K562 (cell line): ENCODE data around the gene CCDC127. TPM values are rescaled to one million over a fixed set of nuclear protein-coding genes. Genes with fewer than 3 reads are reported as not detected.
A peak's percentile ranks its signal among the peaks of the same experiment; 100 is the strongest.

ENCODE experiments used
- CEBPG ChIP-seq, 3 experiments: fragments of 200-800 bp in 1 of 3; sonication (Bioruptor generic) in 1 of 3; sonication (generic) in 1 of 3; formaldehyde crosslinking in 1 of 3; IDR thresholded peaks in 2 of 3; conservative IDR thresholded peaks in 1 of 3; 2 replicates each; pipeline versions ENCODE4 v1.6.1 to v1.8.0; 2016 to 2022; ENCODE audit warnings: missing compliant biosample characterization in 2 of 3, missing genetic modification characterization in 2 of 3, mild to moderate bottlenecking in 1 of 3, missing genetic modification reagents in 1 of 3
- CHD2 ChIP-seq: IDR thresholded peaks from 2 replicates; pipeline ENCODE4 v1.6.1; 2011; ENCODE audit warnings: low read depth, low read length
- FIP1L1 ChIP-seq: fragments of 200-400 bp; formaldehyde crosslinking; IDR thresholded peaks from 2 replicates; pipeline ENCODE4 v1.6.1; 2018; ENCODE audit warnings: mild to moderate bottlenecking, low read depth, low read length; ENCODE audit not compliant: poor library complexity, severe bottlenecking
- HDAC1 ChIP-seq, 2 experiments: fragments of 450-650 bp; IDR thresholded peaks; 2 replicates each; pipeline ENCODE4 v1.6.1; 2016 to 2017; ENCODE audit warnings: inconsistent platforms in 1 of 2, mild to moderate bottlenecking in 1 of 2, moderate library complexity in 1 of 2
- HDAC2 ChIP-seq: fragments of 450-650 bp; IDR thresholded peaks from 2 replicates; pipeline ENCODE4 v1.6.1; 2016; ENCODE audit warnings: mild to moderate bottlenecking
- HOMEZ ChIP-seq: fragments of 250-450 bp; sonication (Bioruptor Pico); IDR thresholded peaks from 2 replicates; pipeline ENCODE4 v1.4.0; 2020; ENCODE audit warnings: mild to moderate bottlenecking, moderate library complexity
- MAZ ChIP-seq, 2 experiments: fragments of 450-650 bp in 1 of 2; sonication (generic) in 1 of 2; formaldehyde crosslinking; IDR thresholded peaks in 1 of 2; conservative IDR thresholded peaks in 1 of 2; 2 replicates each; pipeline versions ENCODE4 v1.4.0 to v1.5.0; 2020; ENCODE audit warnings: mild to moderate bottlenecking in 1 of 2, missing genetic modification reagents in 1 of 2
- PHF8 ChIP-seq: fragments of 200-600 bp; sonication (generic); IDR thresholded peaks from 2 replicates; pipeline ENCODE4 v1.6.1; 2012; ENCODE audit warnings: mixed run types, mild to moderate bottlenecking, inconsistent platforms, low read length, moderate library complexity, borderline replicate concordance
- PTBP1 ChIP-seq: fragments of 200-400 bp; formaldehyde crosslinking; IDR thresholded peaks from 2 replicates; pipeline ENCODE4 v1.6.1; 2017; ENCODE audit warnings: low read depth, low read length
- SRSF7 ChIP-seq: fragments of 200-400 bp; formaldehyde crosslinking; optimal IDR thresholded peaks from 2 replicates; pipeline ENCODE3; 2017; ENCODE audit warnings: mild to moderate bottlenecking, low read depth, low read length
- TGIF2 ChIP-seq: sonication (generic); formaldehyde crosslinking; IDR thresholded peaks from 2 replicates; pipeline ENCODE4 v1.8.1; 2022; ENCODE audit warnings: mild to moderate bottlenecking, missing genetic modification reagents, moderate library complexity
- polyA plus RNA-seq, 8 experiments: library from polyadenylated mRNA; depleted of rRNA in 4 of 8; stranded (reverse) in 5 of 8; unstranded in 3 of 8; fragments of >200 nt; fragmentation: Nextera tagmentation in 2 of 8; fragmentation: Illumina TruSeq in 1 of 8; extraction: Ambion mirVana in 2 of 8; extraction: Trizol in 1 of 8; gene quantifications; 2 replicates each; pipeline versions ENCODE4 v1.2.1 to v1.2.3, GENCODE V29; 2011 to 2014; ENCODE audit warnings: inconsistent platforms in 1 of 8, missing spikeins in 1 of 8
- total RNA-seq, 7 experiments: library from RNA; depleted of rRNA in 6 of 7; stranded (reverse); fragments of >200 nt in 6 of 7; fragmentation: Illumina TruSeq in 2 of 7; extraction: Trizol in 2 of 7; gene quantifications; 2 replicates each; pipeline versions ENCODE4 v1.2.1 to v1.2.3, GENCODE V29; 2011 to 2021; ENCODE audit warnings: low replicate concordance in 1 of 7
- TF ChIP-seq, protein P1 (sequence below): fragments of 200-800 bp; sonication (Bioruptor generic); IDR thresholded peaks from 2 replicates; pipeline ENCODE4 v1.6.1; 2016; ENCODE audit warnings: missing genetic modification characterization, missing compliant biosample characterization
- TF ChIP-seq, protein P2 (sequence below): sonication (generic); formaldehyde crosslinking; IDR thresholded peaks from 2 replicates; pipeline ENCODE4 v1.8.0; 2022; ENCODE audit warnings: missing genetic modification reagents, mild to moderate bottlenecking, borderline replicate concordance
- TF ChIP-seq, protein P3 (sequence below), 2 experiments: fragments of 450-650 bp; IDR thresholded peaks; 2 replicates each; pipeline ENCODE4 v1.6.1; 2016
- TF ChIP-seq, protein P4 (sequence below): fragments of 250-450 bp; sonication (Bioruptor Pico); IDR thresholded peaks from 2 replicates; pipeline ENCODE4 v1.9.0; 2021; ENCODE audit warnings: mild to moderate bottlenecking

The CCDC127 gene
- total and polyA plus RNA-seq, 9 of the 15 experiments (the other 6 are each of a cell fraction or from before 2014, with no cell fraction given) = 2.7 to 4.5 (median 4.1) TPM

DNA sequence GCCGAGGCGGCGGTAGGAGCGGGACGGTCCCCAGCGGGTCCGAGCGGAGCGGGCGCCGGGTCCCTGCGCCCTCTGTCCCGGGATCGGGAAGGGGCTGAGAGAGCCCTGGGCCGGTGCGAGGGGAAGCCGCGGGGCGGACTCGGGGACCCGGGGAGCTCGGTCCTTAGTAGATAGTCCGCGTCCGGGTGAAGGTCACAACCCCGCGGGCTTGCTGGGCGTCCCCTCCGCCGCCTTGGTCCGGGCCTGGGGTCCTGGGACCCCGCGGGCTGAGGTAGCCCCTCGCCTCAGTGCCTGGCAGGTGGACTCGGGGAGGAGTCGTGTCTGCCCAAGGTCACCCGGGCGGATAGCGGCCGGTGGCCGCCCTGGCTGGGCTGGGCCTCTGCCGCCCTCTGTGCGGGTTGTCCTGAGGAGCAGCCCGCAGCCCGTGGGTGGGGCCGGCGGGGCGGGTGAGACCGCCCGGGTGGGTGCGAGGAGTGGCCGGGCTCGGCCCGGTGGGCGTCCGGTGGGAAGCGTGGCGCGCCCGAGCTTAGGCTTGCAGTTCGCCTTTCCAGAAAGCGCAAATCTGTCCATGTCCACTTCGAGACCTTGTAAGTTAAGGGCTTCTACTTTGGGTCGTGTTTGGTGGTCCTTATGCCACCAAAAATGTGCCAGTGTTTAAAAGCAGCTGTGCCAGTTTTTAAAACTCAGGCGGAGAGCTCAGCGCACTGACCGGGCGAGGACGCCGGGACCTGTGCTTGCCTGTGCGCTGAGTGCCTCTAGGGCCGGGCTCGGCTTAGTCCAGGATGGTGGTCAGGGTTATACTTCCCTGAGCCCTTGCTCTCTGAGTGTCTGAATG, 721 bp upstream of the CCDC127 start (continued):
- TF ChIP-seq, protein P1, sequence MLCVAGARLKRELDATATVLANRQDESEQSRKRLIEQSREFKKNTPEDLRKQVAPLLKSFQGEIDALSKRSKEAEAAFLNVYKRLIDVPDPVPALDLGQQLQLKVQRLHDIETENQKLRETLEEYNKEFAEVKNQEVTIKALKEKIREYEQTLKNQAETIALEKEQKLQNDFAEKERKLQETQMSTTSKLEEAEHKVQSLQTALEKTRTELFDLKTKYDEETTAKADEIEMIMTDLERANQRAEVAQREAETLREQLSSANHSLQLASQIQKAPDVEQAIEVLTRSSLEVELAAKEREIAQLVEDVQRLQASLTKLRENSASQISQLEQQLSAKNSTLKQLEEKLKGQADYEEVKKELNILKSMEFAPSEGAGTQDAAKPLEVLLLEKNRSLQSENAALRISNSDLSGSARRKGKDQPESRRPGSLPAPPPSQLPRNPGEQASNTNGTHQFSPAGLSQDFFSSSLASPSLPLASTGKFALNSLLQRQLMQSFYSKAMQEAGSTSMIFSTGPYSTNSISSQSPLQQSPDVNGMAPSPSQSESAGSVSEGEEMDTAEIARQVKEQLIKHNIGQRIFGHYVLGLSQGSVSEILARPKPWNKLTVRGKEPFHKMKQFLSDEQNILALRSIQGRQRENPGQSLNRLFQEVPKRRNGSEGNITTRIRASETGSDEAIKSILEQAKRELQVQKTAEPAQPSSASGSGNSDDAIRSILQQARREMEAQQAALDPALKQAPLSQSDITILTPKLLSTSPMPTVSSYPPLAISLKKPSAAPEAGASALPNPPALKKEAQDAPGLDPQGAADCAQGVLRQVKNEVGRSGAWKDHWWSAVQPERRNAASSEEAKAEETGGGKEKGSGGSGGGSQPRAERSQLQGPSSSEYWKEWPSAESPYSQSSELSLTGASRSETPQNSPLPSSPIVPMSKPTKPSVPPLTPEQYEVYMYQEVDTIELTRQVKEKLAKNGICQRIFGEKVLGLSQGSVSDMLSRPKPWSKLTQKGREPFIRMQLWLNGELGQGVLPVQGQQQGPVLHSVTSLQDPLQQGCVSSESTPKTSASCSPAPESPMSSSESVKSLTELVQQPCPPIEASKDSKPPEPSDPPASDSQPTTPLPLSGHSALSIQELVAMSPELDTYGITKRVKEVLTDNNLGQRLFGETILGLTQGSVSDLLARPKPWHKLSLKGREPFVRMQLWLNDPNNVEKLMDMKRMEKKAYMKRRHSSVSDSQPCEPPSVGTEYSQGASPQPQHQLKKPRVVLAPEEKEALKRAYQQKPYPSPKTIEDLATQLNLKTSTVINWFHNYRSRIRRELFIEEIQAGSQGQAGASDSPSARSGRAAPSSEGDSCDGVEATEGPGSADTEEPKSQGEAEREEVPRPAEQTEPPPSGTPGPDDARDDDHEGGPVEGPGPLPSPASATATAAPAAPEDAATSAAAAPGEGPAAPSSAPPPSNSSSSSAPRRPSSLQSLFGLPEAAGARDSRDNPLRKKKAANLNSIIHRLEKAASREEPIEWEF (CRISPR knock-in tag) = no peak
- no peak for TF ChIP-seq HOMEZ (CRISPR knock-in tag)
- no peak for TF ChIP-seq HDAC2
- peak; percentile 36; the same call in 1 of the 2 replicates for TF ChIP-seq PHF8
- no peak for TF ChIP-seq SRSF7
- TF ChIP-seq, protein P2, sequence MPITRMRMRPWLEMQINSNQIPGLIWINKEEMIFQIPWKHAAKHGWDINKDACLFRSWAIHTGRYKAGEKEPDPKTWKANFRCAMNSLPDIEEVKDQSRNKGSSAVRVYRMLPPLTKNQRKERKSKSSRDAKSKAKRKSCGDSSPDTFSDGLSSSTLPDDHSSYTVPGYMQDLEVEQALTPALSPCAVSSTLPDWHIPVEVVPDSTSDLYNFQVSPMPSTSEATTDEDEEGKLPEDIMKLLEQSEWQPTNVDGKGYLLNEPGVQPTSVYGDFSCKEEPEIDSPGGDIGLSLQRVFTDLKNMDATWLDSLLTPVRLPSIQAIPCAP = no peak
- TF ChIP-seq CHD2 = no peak
- no peak for TF ChIP-seq FIP1L1
- no peak for TF ChIP-seq PTBP1
- TF ChIP-seq MAZ (CRISPR knock-in tag; conservative IDR thresholded peaks at IDR 0.05 in 1 of 2, IDR thresholded peaks at IDR 0.05 in 1 of 2) = peak; percentile 40 to 73; a peak in 3 of 4 replicates
- no peak for TF ChIP-seq CEBPG (CRISPR knock-in tag; IDR thresholded peaks at IDR 0.05)
- no peak for TF ChIP-seq CEBPG (tag; conservative IDR thresholded peaks at IDR 0.05 in 1 of 2, IDR thresholded peaks at IDR 0.05 in 1 of 2)
- TF ChIP-seq, protein P3, sequence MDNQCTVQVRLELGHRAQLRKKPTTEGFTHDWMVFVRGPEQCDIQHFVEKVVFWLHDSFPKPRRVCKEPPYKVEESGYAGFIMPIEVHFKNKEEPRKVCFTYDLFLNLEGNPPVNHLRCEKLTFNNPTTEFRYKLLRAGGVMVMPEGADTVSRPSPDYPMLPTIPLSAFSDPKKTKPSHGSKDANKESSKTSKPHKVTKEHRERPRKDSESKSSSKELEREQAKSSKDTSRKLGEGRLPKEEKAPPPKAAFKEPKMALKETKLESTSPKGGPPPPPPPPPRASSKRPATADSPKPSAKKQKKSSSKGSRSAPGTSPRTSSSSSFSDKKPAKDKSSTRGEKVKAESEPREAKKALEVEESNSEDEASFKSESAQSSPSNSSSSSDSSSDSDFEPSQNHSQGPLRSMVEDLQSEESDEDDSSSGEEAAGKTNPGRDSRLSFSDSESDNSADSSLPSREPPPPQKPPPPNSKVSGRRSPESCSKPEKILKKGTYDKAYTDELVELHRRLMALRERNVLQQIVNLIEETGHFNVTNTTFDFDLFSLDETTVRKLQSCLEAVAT (IDR thresholded peaks at IDR 0.05) = 0 out of 4 replicates have a peak, but pooled peaks of 1 of the 2 experiments have one; percentile 37
- no peak for TF ChIP-seq TGIF2 (CRISPR knock-in tag)
- no peak for TF ChIP-seq HDAC1 (IDR thresholded peaks at IDR 0.05)
- TF ChIP-seq, protein P4, sequence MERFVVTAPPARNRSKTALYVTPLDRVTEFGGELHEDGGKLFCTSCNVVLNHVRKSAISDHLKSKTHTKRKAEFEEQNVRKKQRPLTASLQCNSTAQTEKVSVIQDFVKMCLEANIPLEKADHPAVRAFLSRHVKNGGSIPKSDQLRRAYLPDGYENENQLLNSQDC (CRISPR knock-in tag) = no peak
